GM19023 (cell line): ENCODE results near the gene AK4.
"Not testable (repeated sequence)": the region's sequence is repeated elsewhere in the genome, so short reads cannot be mapped to it uniquely, and the experiment has no call there.

Source experiments
- ATAC-seq: cut with Tn5 transposase; IDR thresholded peaks from one replicate; pipeline ENCODE4 v1.9.1; 2021; ENCODE audit warnings: mild to moderate bottlenecking, moderate library complexity; ENCODE audit not compliant: unreplicated experiment

AK4 gene

GRCh38 chr1:65150108-65150463, 2.1 kb downstream of the AK4 start:
- ATAC-seq: no peak

- no peak for ATAC-seq
These were observed 2.7 kb downstream of the AK4 start for GRCh38 chr1:65150583-65151263.

GRCh38 chr1:65151641-65152040, 3.6 kb downstream of the AK4 start:
- no peak for ATAC-seq

- no peak for ATAC-seq
These were observed 5.6 kb downstream of the AK4 start for GRCh38 chr1:65153635-65154034.

- no peak for ATAC-seq
These were observed 9.0 kb downstream of the AK4 start for GRCh38 chr1:65156910-65157545.

GRCh38 chr1:65157546-65157941, 9.5 kb downstream of the AK4 start:
- ATAC-seq: no peak

- ATAC-seq: not testable (repeated sequence)
These were observed 11.3 kb downstream of the AK4 start for GRCh38 chr1:65159291-65159688.

GRCh38 chr1:65159801-65160523, 12.0 kb downstream of the AK4 start:
- no peak for ATAC-seq

GRCh38 chr1:65163201-65163805, 15.3 kb downstream of the AK4 start:
- ATAC-seq: no peak

- not testable (repeated sequence) for ATAC-seq
These were observed 16.1 kb downstream of the AK4 start for GRCh38 chr1:65164101-65164500.

GRCh38 chr1:65164633-65165032, 16.6 kb downstream of the AK4 start:
- ATAC-seq: no peak

GRCh38 chr1:65165269-65165993, 17.4 kb downstream of the AK4 start:
- ATAC-seq: peak; percentile 69

- ATAC-seq: no peak
These were observed 18.7 kb downstream of the AK4 start for GRCh38 chr1:65166572-65167305.

GRCh38 chr1:65167586-65168242, 19.7 kb downstream of the AK4 start:
- ATAC-seq: no peak

- no peak for ATAC-seq
These were observed 20.9 kb downstream of the AK4 start for GRCh38 chr1:65168867-65169266.

GRCh38 chr1:65170511-65171142, 22.6 kb downstream of the AK4 start:
- no peak for ATAC-seq

GRCh38 chr1:65172936-65173690, 25.1 kb downstream of the AK4 start:
- ATAC-seq: no peak

- ATAC-seq: peak; percentile 72
These were observed 26.6 kb downstream of the AK4 start for GRCh38 chr1:65174585-65174984.
